Adipose tissue (tissue), 3 donors: Measurements from ENCODE around the gene MUL1. TPM values are rescaled to one million over a fixed set of nuclear protein-coding genes. Genes with fewer than 3 reads are reported as not detected.

ENCODE experiments used
- H3K27ac ChIP-seq: one replicate; pipeline ENCODE4 v1.5.1; 2013; ENCODE audit warnings: low read depth, low read length
- WGBS, 3 donors: extraction: QIAGEN DNeasy Blood & Tissue Kit; methylation state at CpG; one replicate each; pipeline ENCODE4 v1.1.7; 2013; 5-methylcytosine and 5-hydroxymethylcytosine counted together
- polyA plus RNA-seq, 3 donors: library from polyadenylated mRNA; stranded (reverse); fragments of 200-250 nt; gene quantifications; one replicate each; pipeline ENCODE4 v1.2.3, GENCODE V29; 2013
- donor health status: healthy with polysubstance abuse.
- donor health status: Bipolar disorder and iron deficiency.
- donor health status: healthy.

The MUL1 gene, protein sequence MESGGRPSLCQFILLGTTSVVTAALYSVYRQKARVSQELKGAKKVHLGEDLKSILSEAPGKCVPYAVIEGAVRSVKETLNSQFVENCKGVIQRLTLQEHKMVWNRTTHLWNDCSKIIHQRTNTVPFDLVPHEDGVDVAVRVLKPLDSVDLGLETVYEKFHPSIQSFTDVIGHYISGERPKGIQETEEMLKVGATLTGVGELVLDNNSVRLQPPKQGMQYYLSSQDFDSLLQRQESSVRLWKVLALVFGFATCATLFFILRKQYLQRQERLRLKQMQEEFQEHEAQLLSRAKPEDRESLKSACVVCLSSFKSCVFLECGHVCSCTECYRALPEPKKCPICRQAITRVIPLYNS
- polyA plus RNA-seq: 10 to 100 TPM in 2 of 3 donors, 1 to 10 TPM in 1; 6.6 to 20.5 (median 20.2) TPM

GRCh38 chr1:20507564-20508410 is at the start of gene MUL1:
Gene MUL1, minus strand, starts transcription at chr1:20508151. Its CDS starts 127 bp downstream, at chr1:20508024.
- 1% methylated on average over 58 of the region's 58 CpGs for WGBS, 3 donors
- H3K27ac ChIP-seq: no peak within 1 kb of the TSS

DNA sequence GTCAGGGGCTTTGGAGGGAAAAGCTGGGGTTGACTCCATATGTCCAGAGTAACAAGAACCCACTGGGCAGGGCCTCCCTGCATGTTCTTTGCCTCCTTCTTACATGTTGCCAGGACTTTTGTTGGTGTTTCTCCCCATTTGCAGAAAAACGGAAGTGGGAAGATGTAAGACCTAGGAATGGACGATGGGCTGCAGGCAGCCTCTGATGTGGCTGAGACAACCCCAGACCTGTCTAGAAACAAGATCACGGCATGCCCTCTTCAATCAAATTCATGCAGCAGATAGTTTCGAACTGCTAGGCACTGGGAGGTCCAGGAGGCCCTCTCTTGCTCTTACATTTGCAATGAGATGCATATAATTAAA is 47.8 kb upstream of the MUL1 start:
- 65 to 78% (median 67%) methylated on average over 4 of the region's 4 CpGs for WGBS, 3 donors
- H3K27ac ChIP-seq: no peak overlapping the region

- no peak overlapping the region for H3K27ac ChIP-seq
- 47 to 51% (median 49%) methylated on average over 7 of the region's 7 CpGs for WGBS, 3 donors
Observed at GRCh38 chr1:20555025-20555757, 47.2 kb upstream of the MUL1 start.

DNA sequence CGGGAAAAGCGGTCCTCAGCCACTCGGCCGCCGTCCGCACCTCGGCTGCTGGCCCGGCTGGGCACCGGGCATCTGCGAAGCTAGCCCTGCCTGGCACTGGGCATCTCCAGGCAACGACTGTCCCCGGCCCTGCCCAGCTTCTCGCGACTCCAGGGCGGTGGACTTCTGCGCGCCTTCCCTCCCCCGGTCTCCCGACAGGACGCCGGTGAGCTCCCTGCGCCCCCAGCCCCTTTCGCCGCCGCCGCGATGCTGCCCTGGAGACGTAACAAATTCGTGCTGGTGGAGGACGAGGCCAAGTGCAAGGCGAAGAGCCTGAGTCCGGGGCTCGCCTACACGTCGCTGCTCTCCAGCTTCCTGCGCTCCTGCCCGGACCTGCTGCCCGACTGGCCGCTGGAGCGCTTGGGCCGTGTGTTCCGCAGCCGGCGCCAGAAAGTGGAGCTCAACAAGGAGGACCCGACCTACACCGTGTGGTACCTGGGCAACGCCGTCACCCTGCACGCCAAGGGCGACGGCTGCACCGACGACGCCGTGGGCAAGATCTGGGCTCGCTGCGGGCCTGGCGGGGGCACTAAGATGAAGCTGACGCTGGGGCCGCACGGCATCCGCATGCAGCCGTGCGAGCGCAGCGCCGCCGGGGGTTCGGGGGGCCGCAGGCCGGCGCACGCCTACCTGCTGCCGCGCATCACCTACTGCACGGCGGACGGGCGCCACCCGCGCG is 44.9 kb upstream of the MUL1 start:
- 1 to 2% (median 2%) methylated on average over 66 to 82 of the region's 82 CpGs for WGBS, 3 donors
- H3K27ac ChIP-seq: no peak overlapping the region

DNA sequence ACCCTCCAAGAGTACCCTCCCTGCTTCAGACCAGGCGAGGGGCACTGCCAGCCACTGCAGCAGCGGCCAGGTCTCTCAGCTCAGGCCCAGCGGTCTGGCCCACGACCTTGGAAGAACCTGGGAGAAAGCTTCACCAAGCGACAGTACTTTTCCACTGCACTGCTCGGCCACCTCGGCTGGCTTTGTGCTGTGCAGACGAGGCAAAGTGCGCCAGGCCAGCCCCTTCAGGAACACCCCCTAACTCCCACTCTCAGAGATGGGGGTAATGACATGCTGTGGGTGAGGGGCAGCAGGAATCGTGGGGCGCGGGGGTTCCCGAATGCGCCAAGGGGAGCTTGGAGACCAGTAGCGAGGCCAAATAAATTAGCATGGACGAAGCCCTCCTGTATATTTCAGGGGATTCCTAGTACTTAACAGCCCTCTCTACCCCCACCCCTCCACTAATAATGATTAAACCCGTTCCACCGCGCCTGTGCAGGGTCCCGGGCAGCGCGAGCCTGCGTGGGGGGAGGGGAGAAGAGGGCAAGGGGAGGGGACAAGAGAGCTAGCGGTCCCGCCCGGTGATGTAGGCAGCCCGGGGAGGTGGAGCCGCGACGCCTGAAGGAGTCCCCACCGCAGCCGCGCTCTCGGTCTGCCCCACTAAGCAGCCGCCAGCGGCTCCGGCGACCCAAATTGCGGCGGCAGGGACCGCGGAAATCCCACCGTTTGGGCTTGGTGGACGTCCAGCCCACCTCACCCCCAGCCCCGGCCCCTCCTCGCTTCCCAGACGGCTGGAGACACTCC is 44.2 kb upstream of the MUL1 start, which contains the start of gene FAM43B:
Gene FAM43B, plus strand, starts transcription at position 629 of the 783 bp plus-strand sequence. CDS start 401 bp downstream, outside the sequence.
- no peak within 1 kb of the TSS for H3K27ac ChIP-seq
- 3 to 5% (median 3%) methylated on average over 41 to 47 of the region's 47 CpGs for WGBS, 3 donors

DNA sequence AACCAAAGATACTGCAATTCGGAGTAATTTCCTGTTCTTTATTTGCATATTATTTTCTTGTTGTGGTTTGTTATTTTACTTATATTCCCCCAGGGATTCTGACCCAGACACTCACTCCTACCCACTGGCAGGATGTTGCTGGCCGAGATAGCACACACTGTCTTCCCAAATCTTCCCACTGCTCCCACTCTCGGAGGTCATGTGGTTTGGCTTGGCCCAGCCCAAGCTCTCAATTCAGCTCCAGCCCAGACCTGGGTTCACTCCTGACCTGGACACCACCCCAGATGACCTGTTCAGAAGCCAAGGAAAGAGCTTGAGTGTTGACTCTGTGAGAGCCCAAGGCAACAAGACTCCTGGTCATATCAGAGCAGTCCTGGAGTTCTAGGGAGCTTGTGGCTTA is 43.2 kb upstream of the MUL1 start:
- 38 to 67% (median 41%) methylated on average over 3 of the region's 3 CpGs for WGBS, 3 donors
- H3K27ac ChIP-seq: no peak overlapping the region

- 83 to 91% (median 86%) methylated on average over 3 of the region's 3 CpGs for WGBS, 3 donors
Observed at GRCh38 chr1:20546637-20547036, 38.7 kb upstream of the MUL1 start.

GRCh38 chr1:20540281-20540680 is 32.3 kb upstream of the MUL1 start:
- WGBS, 3 donors: 83 to 100% (median 83%) methylated on average over 1 of the region's 1 CpG
- H3K27ac ChIP-seq: no peak overlapping the region

More at GRCh38 chr1:20546637-20547036, 38.7 kb upstream of the MUL1 start:
- H3K27ac ChIP-seq: no peak overlapping the region

- WGBS, 3 donors: 61 to 77% (median 75%) methylated on average over 3 of the region's 3 CpGs
- H3K27ac ChIP-seq: no peak overlapping the region
Observed at GRCh38 chr1:20538760-20539551, 31.0 kb upstream of the MUL1 start.

- WGBS, 3 donors: 22 to 47% (median 44%) methylated on average over 2 of the region's 2 CpGs
- no peak overlapping the region for H3K27ac ChIP-seq
Observed at GRCh38 chr1:20538227-20538626, 30.3 kb upstream of the MUL1 start.

DNA sequence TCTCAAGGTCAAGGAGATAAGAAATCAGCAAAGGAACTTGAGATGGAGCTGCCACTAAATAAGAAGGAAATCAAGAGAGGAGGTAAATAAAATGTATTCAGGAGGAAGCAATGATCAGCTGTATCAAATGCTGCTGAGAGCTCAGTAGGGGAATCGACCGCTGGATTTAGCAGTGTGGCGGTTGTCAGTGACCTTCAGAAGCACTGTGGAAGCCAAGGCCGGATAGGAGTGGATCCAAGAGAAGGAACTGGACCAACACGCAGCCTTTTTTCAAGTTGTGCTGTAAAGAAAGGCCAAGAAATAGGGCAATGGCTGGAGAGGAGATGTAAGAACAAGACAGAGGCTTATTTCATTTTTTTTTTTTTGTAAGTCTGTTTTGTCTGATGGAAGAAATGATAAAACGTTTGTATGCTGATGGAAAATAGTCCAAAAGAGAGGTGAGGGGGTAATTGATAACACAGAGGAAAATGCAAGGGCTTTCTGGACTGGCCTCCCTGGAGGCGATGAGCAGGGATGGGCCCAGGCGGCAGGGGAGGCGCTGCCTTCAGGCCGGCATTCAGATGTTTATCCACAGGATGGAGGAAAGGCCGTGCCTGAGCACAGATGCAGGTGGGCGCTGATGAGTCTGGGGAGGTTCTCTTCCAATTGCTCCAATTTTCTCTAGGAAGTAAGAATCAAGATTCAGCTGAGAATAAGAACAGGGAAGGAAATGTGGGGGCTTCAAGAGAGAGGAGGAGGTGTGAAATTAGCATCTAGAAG is 26.9 kb upstream of the MUL1 start:
- 41 to 59% (median 52%) methylated on average over 12 of the region's 12 CpGs for WGBS, 3 donors
- no peak overlapping the region for H3K27ac ChIP-seq

DNA sequence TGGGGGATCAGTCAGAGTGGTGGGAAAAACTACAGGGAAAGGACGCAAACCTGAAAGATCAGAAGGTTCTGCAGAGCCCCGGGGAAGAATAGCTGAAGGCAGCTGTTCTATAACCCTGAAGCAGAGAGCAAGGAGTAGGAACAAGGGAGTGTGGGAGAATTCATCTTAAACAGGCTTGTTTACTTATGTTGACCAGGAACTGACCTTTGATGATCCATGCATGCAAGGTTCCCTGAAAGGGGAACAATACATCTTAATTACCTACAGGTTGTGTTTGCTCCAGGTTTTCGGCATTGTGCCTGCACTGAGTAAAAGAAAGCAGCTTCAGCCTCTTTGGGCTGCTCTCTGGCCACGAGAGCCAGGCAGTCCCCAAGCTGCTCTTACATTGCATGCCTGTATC is 25.7 kb upstream of the MUL1 start:
- WGBS, 3 donors: 48 to 77% (median 76%) methylated on average over 4 of the region's 4 CpGs
- no peak overlapping the region for H3K27ac ChIP-seq

DNA sequence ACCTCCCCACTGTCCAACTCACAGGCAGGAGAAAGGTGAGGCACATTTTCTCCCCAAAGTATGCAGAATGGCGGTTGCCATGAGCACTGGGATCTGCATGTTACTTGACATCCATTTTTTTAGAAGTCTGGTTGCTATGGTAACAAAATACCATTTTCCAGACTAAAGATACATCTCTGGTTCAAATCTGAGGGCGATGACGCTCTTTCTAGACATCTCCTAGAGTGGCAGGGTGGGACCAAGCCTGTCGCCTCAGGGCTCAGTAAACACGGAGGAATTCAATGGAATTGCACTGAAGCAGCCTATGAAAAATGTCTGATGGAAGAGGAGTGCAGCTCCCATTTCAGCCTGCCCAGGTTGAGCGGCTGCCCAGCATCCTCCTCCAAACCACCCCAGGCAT is 22.9 kb upstream of the MUL1 start:
- 53 to 76% (median 75%) methylated on average over 6 of the region's 6 CpGs for WGBS, 3 donors
- no peak overlapping the region for H3K27ac ChIP-seq

DNA sequence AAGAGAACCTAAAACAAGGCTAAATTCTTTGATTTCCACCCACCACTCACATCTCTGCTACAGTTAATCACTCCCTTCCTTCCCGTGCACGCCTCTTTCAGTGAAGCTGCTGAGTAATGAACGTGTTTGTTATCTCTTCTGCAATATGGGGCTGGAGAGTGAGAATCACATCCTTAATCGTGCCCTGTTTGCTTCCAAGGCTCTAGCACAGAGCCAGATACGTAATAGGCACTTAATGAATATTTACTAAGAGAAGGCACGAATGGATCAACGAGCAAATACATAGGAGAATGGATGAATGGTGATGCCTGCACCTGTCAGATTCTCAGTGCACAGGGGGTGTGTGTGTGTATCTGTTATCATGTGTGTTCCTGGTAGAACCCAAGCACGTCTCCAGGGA is 22.4 kb upstream of the MUL1 start:
- WGBS, 3 donors: 18 to 21% (median 21%) methylated on average over 8 of the region's 8 CpGs

DNA sequence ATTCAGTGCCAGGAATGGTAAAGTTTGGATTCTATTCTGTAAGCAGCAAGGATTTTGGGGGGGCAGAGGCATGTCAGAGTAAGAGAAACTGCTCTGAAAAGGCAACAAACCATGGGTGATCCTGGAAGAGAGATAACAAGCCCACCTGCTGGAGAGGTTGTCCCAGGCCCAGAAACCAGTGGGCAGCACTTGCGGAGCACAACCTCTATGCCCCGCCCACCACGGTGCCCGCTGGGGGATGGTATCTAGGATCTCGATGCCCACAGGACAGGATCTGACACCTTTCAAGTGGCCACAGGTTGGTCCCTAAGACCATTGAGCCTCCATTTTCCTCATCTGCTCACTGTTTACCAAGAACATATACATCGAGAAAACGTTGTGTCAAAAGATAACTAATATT is 20.3 kb upstream of the MUL1 start:
- WGBS, 3 donors: 46 to 69% (median 64%) methylated on average over 7 of the region's 7 CpGs
- H3K27ac ChIP-seq: no peak overlapping the region

More for the DNA sequence above, 22.4 kb upstream of the MUL1 start:
- no peak overlapping the region for H3K27ac ChIP-seq

DNA sequence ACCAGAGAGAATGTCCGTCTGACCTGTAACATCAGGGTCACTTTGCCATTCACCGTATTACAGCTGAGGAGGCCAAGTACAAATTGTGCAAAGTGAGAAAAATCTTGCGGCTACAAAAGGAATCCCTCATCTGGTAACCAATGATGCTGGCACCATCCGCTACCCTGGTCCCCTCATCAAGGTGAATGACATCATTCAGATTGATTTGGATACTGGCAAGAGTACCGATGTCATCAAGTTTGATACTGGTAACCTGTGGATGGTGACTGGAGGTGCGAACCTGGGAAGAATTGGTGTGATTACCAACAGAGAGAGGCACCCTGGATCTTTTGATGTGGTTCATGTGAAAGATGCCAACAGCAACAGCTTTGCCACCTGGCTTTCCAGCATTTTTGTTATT is 18.3 kb upstream of the MUL1 start:
- no peak overlapping the region for H3K27ac ChIP-seq
- 75 to 86% (median 82%) methylated on average over 6 of the region's 6 CpGs for WGBS, 3 donors
